GM18873 (cell line): ENCODE results near the gene PKP2.

Experiments
- ATAC-seq: cut with Tn5 transposase; IDR thresholded peaks from one replicate; pipeline ENCODE4 v1.9.1; 2021; ENCODE audit warnings: mild to moderate bottlenecking, moderate library complexity, moderate number of reproducible peaks; ENCODE audit not compliant: unreplicated experiment, low FRiP score

Gene PKP2

DNA sequence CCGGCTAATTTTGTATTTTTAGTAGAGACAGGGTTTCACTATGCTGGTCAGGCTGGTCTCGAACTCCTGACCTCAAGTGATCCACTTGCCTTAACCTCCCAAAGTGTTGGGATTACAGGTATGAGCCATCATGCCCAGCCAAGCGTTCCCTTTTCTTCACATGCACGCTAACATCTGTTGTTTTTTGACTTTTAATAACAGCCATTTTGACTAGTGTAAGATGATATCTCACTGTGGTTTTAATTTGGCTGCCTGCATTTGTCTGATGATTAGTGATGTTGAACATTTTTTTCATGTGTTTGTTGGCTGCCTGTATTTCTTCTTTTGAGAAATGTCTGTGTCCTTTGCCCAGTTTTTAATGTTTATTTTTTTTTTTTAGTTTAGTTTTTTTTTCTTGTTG is 130.7 kb downstream of the PKP2 start:
- no peak for ATAC-seq

DNA sequence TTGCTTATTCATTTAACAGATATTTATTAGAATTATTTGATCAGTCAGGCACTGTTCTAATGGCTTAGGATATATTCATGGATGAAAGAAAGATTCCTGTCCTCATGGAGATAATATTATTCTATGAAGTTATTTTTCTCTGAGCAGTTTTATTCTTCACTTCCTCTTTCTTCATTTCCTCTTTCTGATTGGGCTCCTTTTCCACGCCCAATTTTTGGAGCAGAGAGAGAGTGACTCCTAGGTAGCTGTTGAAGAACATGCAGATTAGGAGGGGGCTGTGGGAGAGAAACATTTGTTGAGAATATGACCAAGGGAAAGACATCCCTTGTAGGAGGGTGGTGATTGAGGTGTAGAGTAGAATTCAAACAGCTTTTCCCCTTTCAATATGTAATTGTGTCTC is 134.9 kb downstream of the PKP2 start:
- no peak for ATAC-seq

DNA sequence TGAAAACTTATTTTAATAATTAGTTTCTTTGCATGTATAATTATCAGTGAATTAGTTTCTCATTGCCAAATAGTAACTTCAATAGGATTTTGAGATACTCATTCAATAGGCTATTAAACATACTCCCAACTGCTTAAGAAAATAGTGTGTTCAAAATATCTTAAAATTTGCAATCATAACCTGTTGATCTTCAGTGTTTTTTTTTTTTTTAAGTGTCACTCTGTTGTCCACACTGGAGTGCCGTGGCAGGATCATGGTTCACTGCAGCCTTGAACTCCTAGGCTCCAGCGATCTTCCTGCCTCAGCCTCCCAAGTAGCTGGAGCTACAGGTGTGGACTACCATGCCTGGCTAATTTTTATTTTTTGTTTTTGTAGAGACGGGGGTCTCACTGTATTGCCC is 139.4 kb downstream of the PKP2 start:
- ATAC-seq = no peak

DNA sequence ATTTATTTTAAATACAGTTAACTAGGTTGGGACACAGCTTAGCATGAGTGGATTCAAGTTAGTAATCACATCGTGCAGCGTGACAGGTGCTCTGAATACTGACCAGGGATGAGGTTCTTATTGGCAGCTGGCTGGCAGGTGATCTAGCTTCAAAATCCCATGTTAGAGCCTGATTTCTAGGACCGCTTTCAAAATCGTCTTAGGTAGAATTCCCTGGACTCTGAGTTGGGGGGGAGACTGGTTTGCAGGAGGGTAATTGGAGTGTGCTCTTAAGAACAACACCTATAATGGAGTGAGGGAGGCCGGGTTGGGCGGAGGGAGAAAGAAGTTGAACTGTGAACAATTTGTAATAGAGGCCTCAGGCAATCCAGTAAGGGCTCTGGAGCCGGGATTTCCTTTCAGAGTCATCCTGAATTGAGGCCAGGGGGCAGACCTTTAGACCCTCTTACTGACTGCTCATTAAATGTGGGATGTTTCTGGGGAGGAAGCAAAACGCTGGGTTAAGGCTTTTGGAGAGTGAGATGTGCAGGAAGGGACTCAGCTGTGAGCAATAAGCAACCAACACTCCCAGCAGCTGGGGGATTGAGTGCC is 140.0 kb downstream of the PKP2 start:
- ATAC-seq = no peak

DNA sequence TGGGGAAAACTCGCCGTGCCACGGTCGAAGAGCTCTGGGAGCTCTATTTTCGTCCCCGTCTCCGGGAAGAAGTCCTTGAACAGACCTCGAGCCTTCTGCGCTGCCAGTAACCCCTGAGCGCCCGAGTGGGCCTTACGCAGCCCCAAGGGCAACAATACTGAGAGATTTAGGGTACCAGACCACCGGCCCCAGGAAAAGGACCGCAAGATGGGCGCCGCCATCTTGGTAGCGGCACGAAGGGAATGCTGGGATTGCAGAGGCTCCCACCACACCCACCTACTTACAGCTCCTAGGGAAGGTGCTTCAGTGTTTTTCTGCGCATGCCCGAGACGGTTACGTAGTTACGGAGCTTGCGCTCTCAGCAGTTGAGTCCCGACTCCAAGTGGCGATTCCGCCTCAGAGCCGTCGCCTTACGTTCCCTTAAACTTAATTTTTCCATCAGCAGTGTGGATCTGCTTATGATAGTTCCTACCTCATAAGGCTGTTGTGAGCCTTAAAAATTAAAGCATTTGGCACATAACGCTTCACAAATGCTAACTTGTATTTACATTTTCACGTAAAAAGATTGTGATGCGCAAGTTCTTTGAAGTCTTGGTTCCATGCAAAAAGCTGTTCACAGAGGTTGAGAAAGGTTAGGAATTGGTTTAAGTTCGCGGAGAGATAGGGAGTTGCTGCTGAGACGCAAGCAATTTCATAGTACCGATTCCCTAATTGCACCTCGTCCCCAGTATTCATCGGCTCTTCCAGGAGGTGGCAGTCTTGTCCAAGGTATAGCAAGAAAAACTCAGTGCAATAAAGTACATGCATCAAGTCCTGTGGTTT is 140.7 kb downstream of the PKP2 start, which contains the start of gene YARS2:
Gene YARS2, minus strand, starts transcription at position 244 of the 822 bp plus-strand sequence. Its CDS starts 23 bp downstream, at position 221.
- peak; percentile 93 for ATAC-seq

DNA sequence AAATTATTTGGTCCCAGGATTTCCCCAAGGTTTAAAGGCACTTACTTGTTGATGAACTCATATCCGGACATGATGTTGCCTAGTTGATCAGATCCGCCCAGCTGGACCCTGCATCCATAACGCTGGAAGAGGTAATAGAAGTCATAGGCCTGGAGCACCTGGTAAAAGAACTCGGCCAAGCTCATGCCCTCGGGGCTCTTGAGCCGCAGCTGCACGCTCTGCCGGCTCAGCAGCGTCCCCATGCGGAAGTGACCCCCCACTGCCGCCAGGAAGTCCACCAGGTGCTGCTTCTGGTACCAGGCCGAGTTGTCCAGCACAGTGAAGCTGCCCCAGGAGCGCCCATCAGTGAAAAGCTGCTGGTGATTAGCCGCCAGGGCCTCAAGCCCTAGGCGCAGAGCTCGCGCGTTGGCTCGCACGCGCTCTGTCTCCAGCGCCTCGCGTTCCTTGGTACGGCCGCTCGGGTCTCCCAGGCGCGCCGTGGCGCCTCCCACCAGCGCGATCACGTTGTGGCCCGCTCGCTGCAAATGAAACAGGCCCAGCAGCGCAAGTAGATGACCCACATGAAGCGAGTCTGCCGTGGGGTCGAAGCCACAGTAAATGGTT is 141.4 kb downstream of the PKP2 start:
- peak; percentile 60 for ATAC-seq

DNA sequence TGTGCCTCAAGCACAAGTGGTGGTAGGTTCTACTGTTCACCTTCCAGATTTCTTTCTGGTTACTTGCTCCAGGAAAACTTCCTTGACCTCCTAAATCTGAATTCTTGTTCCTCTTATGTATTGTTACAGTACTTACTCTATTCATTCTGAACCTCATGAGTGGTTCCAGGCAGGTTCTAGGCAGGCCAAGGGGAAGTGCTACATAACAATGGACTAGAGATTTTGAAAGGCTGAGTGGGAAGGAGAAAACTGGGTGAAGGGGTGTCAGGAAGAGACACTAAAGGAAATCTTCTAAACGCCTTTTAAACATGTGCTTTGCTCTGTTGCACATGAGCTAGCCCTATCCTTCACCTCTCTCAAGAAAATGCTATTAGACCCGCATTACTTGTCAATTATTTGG is 142.5 kb downstream of the PKP2 start:
- no peak for ATAC-seq

DNA sequence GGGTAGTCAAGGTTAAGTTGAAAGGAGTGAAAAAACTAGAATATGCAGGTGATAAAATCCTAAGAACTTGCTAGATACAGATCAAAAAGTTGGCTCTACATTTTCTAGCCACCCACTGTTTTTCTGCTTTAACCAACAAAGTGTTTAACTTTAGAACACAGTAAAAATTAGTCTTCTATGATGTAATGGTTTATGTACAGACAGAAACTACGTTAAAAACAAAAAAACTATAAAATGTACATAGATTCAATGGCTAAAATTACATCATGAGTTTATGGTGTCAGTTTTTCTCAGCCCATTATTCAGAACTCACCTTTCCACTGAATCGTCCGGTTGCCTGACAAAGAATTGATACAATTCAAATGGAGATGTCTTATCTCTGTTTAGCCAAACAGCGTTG is 143.0 kb downstream of the PKP2 start:
- ATAC-seq = no peak

DNA sequence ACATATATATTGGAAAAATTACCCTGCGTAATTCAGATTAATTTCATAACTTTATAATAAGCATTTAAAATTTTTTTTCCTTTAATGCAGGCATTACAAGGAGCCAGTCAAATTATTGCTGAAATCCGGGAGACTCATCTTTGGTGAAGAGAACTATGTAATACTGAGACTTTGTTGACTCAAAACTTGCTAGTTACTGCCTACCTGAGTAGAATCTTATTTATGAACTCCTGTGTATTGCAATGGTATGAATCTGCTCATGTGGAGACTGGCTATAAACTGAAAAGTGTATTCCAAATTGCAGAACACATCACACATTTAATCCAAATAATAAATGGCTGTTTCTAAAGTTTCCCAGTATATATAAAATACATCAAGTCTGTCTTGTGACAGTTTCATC is 153.3 kb downstream of the PKP2 start:
- ATAC-seq = no peak

DNA sequence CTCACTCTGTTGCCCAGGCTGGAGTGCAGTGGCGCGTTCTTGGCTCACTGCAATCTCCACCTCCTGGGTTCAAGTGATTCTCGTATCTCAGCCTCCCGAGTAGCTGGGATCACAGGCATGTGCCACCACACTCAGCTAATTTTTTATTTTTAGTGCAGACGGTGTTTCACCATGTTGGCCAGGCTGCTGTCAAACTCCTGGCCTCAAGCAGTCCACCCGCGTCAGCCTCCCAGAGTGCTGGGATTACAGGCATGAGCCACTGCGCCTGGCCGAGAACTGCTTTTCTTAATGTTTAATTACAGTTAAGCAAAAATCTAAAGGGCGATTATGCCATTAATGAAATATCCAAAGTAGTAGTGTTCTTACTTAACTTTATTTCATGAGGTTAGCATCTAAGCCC is 154.4 kb downstream of the PKP2 start:
- no peak for ATAC-seq
